IMR-90 (cell line): ENCODE measurements around the gene PARG. TPM values are rescaled to one million over a fixed set of nuclear protein-coding genes. Genes with fewer than 3 reads are reported as not detected.

Experiments
- ATAC-seq: fragments of 200-7000 bp; cut with Tn5 transposase; 2 replicates; pipeline ENCODE4 v1.9.1; 2020; ENCODE audit warnings: low read depth, mild to moderate bottlenecking, moderate library complexity
- BruUV-seq: library from RNA; stranded (reverse); fragments of 400-500 nt; replicated peaks from 2 replicates; lab custom pipeline; 2021; lab: Mats Ljungman, UMichigan
- CTCF ChIA-PET: fragments of 300-600 bp; formaldehyde crosslinking; extraction: SDS; loops from one replicate; lab custom pipeline; 2021; ENCODE audit warnings: antibody characterized with exemption; lab: Yijun Ruan, JAX
- POLR2A ChIA-PET: fragments of 300-600 bp; sonication (Branson Sonifier 250); formaldehyde crosslinking; loops from one replicate; lab custom pipeline; 2022; ENCODE audit warnings: antibody characterized with exemption; ENCODE audit not compliant: unreplicated experiment; lab: Charles Lee
- DNase-seq: peaks from one replicate; pipeline ENCODE4 v3.0.0; 2013
- H2AFZ ChIP-seq: replicated peaks from 2 replicates; pipeline ENCODE3; 2013; ENCODE audit warnings: low read length, mild to moderate bottlenecking; ENCODE audit not compliant: poor library complexity
- H2AK5ac ChIP-seq: 2 replicates; pipeline ENCODE4 v1.6.1; 2013; ENCODE audit warnings: low read depth, low read length, inconsistent platforms
- H2AK9ac ChIP-seq: replicated peaks from 2 replicates; pipeline ENCODE3; 2013; ENCODE audit warnings: mild to moderate bottlenecking, low read depth, low read length, moderate library complexity; ENCODE audit not compliant: poor library complexity
- H2BK120ac ChIP-seq: 2 replicates; pipeline ENCODE4 v1.6.1; 2013; ENCODE audit warnings: low read depth, low read length, inconsistent platforms
- H2BK15ac ChIP-seq: 3 replicates; pipeline ENCODE4 v1.6.1; 2013; ENCODE audit warnings: low read depth, low read length, inconsistent platforms
- H2BK20ac ChIP-seq: 2 replicates; pipeline ENCODE4 v1.6.1; 2013; ENCODE audit warnings: low read depth, mild to moderate bottlenecking, inconsistent platforms, low read length, moderate library complexity
- H2BK5ac ChIP-seq: 2 replicates; pipeline ENCODE4 v1.6.1; 2013; ENCODE audit warnings: mild to moderate bottlenecking, low read depth, low read length, inconsistent platforms; ENCODE audit not compliant: poor library complexity, severe bottlenecking
- H3K14ac ChIP-seq: replicated peaks from 2 replicates; pipeline ENCODE4 v1.6.1; 2013; ENCODE audit warnings: low read depth, low read length, inconsistent platforms
- H3K18ac ChIP-seq: 2 replicates; pipeline ENCODE4 v1.6.1; 2013; ENCODE audit warnings: low read depth, low read length, control low read depth
- H3K23ac ChIP-seq: 2 replicates; pipeline ENCODE4 v1.6.1; 2013; ENCODE audit warnings: low read depth, low read length, inconsistent platforms
- H3K27ac ChIP-seq: 2 replicates; pipeline ENCODE4 v1.5.1; 2013; ENCODE audit warnings: mild to moderate bottlenecking, control low read depth, low read length; ENCODE audit not compliant: insufficient read depth
- H3K27me3 ChIP-seq: 2 replicates; pipeline ENCODE4 v1.6.1; 2013; ENCODE audit warnings: low read length; ENCODE audit not compliant: control insufficient read depth, insufficient read depth
- H3K36me3 ChIP-seq: 2 replicates; pipeline ENCODE4 v1.6.1; 2013; ENCODE audit warnings: low read length, mixed read lengths; ENCODE audit not compliant: control insufficient read depth, insufficient read depth
- H3K4ac ChIP-seq: 2 replicates; pipeline ENCODE4 v1.6.1; 2013; ENCODE audit warnings: low read depth, low read length, inconsistent platforms
- H3K4me1 ChIP-seq: 2 replicates; pipeline ENCODE4 v1.6.1; 2013; ENCODE audit warnings: low read length, mixed read lengths; ENCODE audit not compliant: control insufficient read depth, insufficient read depth
- H3K4me2 ChIP-seq: 2 replicates; pipeline ENCODE4 v1.6.1; 2013; ENCODE audit warnings: low read depth, mild to moderate bottlenecking, control low read depth, low read length, moderate library complexity
- H3K4me3 ChIP-seq: 2 replicates; pipeline ENCODE4 v1.5.1; 2013; ENCODE audit warnings: low read depth, mild to moderate bottlenecking, control low read depth, low read length, moderate library complexity; ENCODE audit not compliant: insufficient read depth
- H3K56ac ChIP-seq: 2 replicates; pipeline ENCODE4 v1.6.1; 2013; ENCODE audit warnings: low read length, inconsistent platforms; ENCODE audit not compliant: insufficient read depth; ENCODE audit errors: extremely low read depth
- H3K79me1 ChIP-seq, 2 experiments: 2 replicates each; pipeline ENCODE4 v1.6.1; 2013; ENCODE audit warnings: low read length in 2 of 2, inconsistent platforms in 1 of 2, low read depth in 1 of 2
- H3K9ac ChIP-seq: 2 replicates; pipeline ENCODE4 v1.6.1; 2013; ENCODE audit warnings: low read depth, low read length, control low read depth
- H3K9me1 ChIP-seq: 2 replicates; pipeline ENCODE4 v1.6.1; 2013; ENCODE audit warnings: low read length, inconsistent platforms; ENCODE audit not compliant: insufficient read depth
- H3K9me3 ChIP-seq: 2 replicates; pipeline ENCODE4 v1.6.1; 2013; ENCODE audit warnings: low read length; ENCODE audit not compliant: control insufficient read depth, insufficient read depth
- H4K20me1 ChIP-seq: 2 replicates; pipeline ENCODE4 v1.6.1; 2013; ENCODE audit warnings: low read length, inconsistent platforms; ENCODE audit not compliant: insufficient read depth
- H4K5ac ChIP-seq: 2 replicates; pipeline ENCODE4 v1.6.1; 2013; ENCODE audit warnings: mild to moderate bottlenecking, low read depth, low read length, control low read depth
- H4K8ac ChIP-seq, 2 experiments: 2 replicates each; pipeline ENCODE4 v1.6.1; 2013; ENCODE audit warnings: low read depth in 2 of 2, low read length in 2 of 2, control low read depth in 1 of 2, inconsistent platforms in 1 of 2
- H4K91ac ChIP-seq: 2 replicates; pipeline ENCODE4 v1.6.1; 2013; ENCODE audit warnings: low read depth, low read length, inconsistent platforms; ENCODE audit not compliant: insufficient read depth
- CTCF ChIP-seq: conservative IDR thresholded peaks from 2 replicates; pipeline ENCODE4 v1.5.1; 2012; ENCODE audit warnings: mild to moderate bottlenecking, low read depth, low read length, improper control_type of control experiment
- ELK1 ChIP-seq: fragments of 150-350 bp; IDR thresholded peaks from 2 replicates; pipeline ENCODE4 v1.6.1; 2016; ENCODE audit warnings: low read depth, mild to moderate bottlenecking, low read length, moderate library complexity, borderline replicate concordance
- POLR2A ChIP-seq: IDR thresholded peaks from 2 replicates; pipeline ENCODE4 v1.6.1; 2012; ENCODE audit warnings: mild to moderate bottlenecking, low read depth, low read length
- RAD21 ChIP-seq: IDR thresholded peaks from 2 replicates; pipeline ENCODE4 v1.6.1; 2012; ENCODE audit warnings: low read length, improper control_type of control experiment
- RCOR1 ChIP-seq: IDR thresholded peaks from 2 replicates; pipeline ENCODE4 v1.6.1; 2012; ENCODE audit warnings: mild to moderate bottlenecking, low read length, improper control_type of control experiment; ENCODE audit not compliant: insufficient replicate concordance
- WGBS, 2 experiments: methylation state at CpG; one replicate each; pipeline versions ENCODE4 v1.1.5 to v1.1.7; 2013; ENCODE audit warnings: missing lambda C conversion rate in 2 of 2; ENCODE audit not compliant: insufficient read length in 1 of 2; ENCODE audit errors: extremely low coverage in 2 of 2; 5-methylcytosine and 5-hydroxymethylcytosine counted together
- dilution Hi-C: fragments of 300-500 bp; cut with HindIII; formaldehyde crosslinking; loops from one replicate; pipeline ENCODE4 v1.14.3; 2018; ENCODE audit warnings: low sequenced_read_pairs; ENCODE audit not compliant: unreplicated experiment
- in situ Hi-C: fragments of 300-500 bp; cut with MboI; formaldehyde crosslinking; loops from 3 replicates; pipeline ENCODE4 v1.14.3; 2019; ENCODE audit warnings: low sequenced_read_pairs, inconsistent platforms, mixed read lengths
- intact Hi-C: fragments of 100-400 bp; cut with micrococcal nuclease; formaldehyde crosslinking; loops from 2 replicates; pipeline ENCODE4 v1.10.0; 2022
- polyA plus RNA-seq, 3 experiments: library from polyadenylated mRNA; depleted of rRNA; stranded (reverse); fragments of >200 nt; gene quantifications; 2 replicates each; pipeline ENCODE4 v1.2.3, GENCODE V29; 2012; ENCODE audit warnings: low replicate concordance in 1 of 3
- total RNA-seq: library from RNA; depleted of rRNA; stranded (reverse); fragments of >200 nt; gene quantifications from 2 replicates; pipeline ENCODE4 v1.2.3, GENCODE V29; 2012

Gene PARG
- total and polyA plus RNA-seq, 2 of the 4 experiments (the other 2 are of a cell fraction) = 8.6 to 24.4 TPM

- Histone ChIP-seq H3K4me1 (no peaks in the 10 kb centered on the region), H4K20me1 (no peaks in the 10 kb centered on the region), H3K4ac (no peak overlapping the region), H3K9me1 (no peaks in the 10 kb centered on the region), H2AK9ac (no peak overlapping the region), H2BK5ac (no peak overlapping the region), H4K8ac (no peak overlapping the region), H3K27me3 (no peaks in the 10 kb centered on the region; the same call in 1 of the 2 replicates), H3K9me3 (no peaks in the 10 kb centered on the region), H3K23ac (no peak overlapping the region), H3K14ac (no peak overlapping the region), H3K9ac (no peak overlapping the region), H3K18ac (no peak overlapping the region), H2BK120ac (no peak overlapping the region), H2BK20ac (no peak overlapping the region), H3K4me2 (no peak overlapping the region), H2BK15ac (no peak overlapping the region), H4K5ac (no peak overlapping the region), H3K56ac (no peak overlapping the region), H2AK5ac (no peak overlapping the region), H4K91ac (no peak overlapping the region), H3K27ac (no peak overlapping the region), H3K36me3 (no peaks in the 10 kb centered on the region), H3K4me3 (no peak overlapping the region), H3K79me1 (no peaks in the 10 kb centered on the region), H2AFZ (no peak overlapping the region)
- in situ Hi-C loops = no loop called here
- no CpG with 5 or more reads among the region's 3 CpGs for WGBS, 2 experiments
- ATAC-seq (no peak), DNase-seq (no peak)
- intact Hi-C loops = no loop called here
- no peak for TF ChIP-seq CTCF
- no peak for TF ChIP-seq RCOR1
- TF ChIP-seq ELK1 = no peak
- TF ChIP-seq POLR2A = no peak
- TF ChIP-seq RAD21 = no peak
- dilution Hi-C loops = no loop called here
- BruUV-seq = no TSS peak
- POLR2A ChIA-PET = no interaction called here
- CTCF ChIA-PET = no interaction called here
Measured at GRCh38 chr10:49778197-49778596, 163.6 kb downstream of the PARG start.
